ENCODE data around the gene COL6A5. TPM values are rescaled to one million over a fixed set of nuclear protein-coding genes. Genes with fewer than 3 reads are reported as not detected.

COL6A5 gene
- total RNA-seq, 1 experiment from 2014 or later, result 0.32 TPM

- BruUV-seq (replicated peaks), result no TSS peak
- intact Hi-C loops (cut with micrococcal nuclease; ENCODE audit: unreplicated experiment), result no loop called here
- no peak overlapping the region for H3K27ac ChIP-seq (ENCODE audit: low read depth, low read length, poor library complexity, severe bottlenecking)
- ChIA-PET CTCF (no interaction called here), POLR2A (ENCODE audit: low non-redundant PET) (no interaction called here)
- no peaks in the 10 kb centered on the region for H3K36me3 ChIP-seq (ENCODE audit: insufficient read depth, low read length, poor library complexity, severe bottlenecking)
- TF ChIP-seq, protein P1, sequence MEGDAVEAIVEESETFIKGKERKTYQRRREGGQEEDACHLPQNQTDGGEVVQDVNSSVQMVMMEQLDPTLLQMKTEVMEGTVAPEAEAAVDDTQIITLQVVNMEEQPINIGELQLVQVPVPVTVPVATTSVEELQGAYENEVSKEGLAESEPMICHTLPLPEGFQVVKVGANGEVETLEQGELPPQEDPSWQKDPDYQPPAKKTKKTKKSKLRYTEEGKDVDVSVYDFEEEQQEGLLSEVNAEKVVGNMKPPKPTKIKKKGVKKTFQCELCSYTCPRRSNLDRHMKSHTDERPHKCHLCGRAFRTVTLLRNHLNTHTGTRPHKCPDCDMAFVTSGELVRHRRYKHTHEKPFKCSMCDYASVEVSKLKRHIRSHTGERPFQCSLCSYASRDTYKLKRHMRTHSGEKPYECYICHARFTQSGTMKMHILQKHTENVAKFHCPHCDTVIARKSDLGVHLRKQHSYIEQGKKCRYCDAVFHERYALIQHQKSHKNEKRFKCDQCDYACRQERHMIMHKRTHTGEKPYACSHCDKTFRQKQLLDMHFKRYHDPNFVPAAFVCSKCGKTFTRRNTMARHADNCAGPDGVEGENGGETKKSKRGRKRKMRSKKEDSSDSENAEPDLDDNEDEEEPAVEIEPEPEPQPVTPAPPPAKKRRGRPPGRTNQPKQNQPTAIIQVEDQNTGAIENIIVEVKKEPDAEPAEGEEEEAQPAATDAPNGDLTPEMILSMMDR (conservative IDR thresholded peaks at IDR 0.05; ENCODE audit: low read depth, low read length), result no peak
- no peak for DNase-seq (ENCODE audit: low spot score)
- no peaks in the 10 kb centered on the region for H3K9me3 ChIP-seq (ENCODE audit: low read depth, low read length, poor library complexity, severe bottlenecking)
- no peak overlapping the region for H3K4me3 ChIP-seq (ENCODE audit: low read depth, low read length, poor library complexity, severe bottlenecking)
- H3K4me1 ChIP-seq (ENCODE audit: insufficient read depth, low read length, poor library complexity, severe bottlenecking), result no peaks in the 10 kb centered on the region
- peaks cover 60% of the 10 kb centered on the region for H3K27me3 ChIP-seq (replicated peaks; ENCODE audit: insufficient read depth, low read depth, low read length, poor library complexity)
These were observed 79.4 kb downstream of the COL6A5 start for GRCh38 chr3:130424837-130425236.

GRCh38 chr3:130425484-130425883, 80.0 kb downstream of the COL6A5 start:
- Histone ChIP-seq H3K36me3 (ENCODE audit: insufficient read depth, low read length, poor library complexity, severe bottlenecking) (no peaks in the 10 kb centered on the region), H3K27ac (ENCODE audit: low read depth, low read length, poor library complexity, severe bottlenecking) (no peak overlapping the region), H3K4me1 (ENCODE audit: insufficient read depth, low read length, poor library complexity, severe bottlenecking) (no peaks in the 10 kb centered on the region), H3K9me3 (ENCODE audit: low read depth, low read length, poor library complexity, severe bottlenecking) (no peaks in the 10 kb centered on the region), H3K4me3 (ENCODE audit: low read depth, low read length, poor library complexity, severe bottlenecking) (no peak overlapping the region), H3K27me3 (replicated peaks; ENCODE audit: insufficient read depth, low read depth, low read length, poor library complexity) (peaks cover 62% of the 10 kb centered on the region)
- no peak for TF ChIP-seq EZH2 (IDR thresholded peaks at IDR 0.05; ENCODE audit: borderline replicate concordance, low read depth, low read length, poor library complexity, severe bottlenecking)
- TF ChIP-seq, protein P1 (conservative IDR thresholded peaks at IDR 0.05; ENCODE audit: low read depth, low read length), result no peak
- POLR2A ChIA-PET (ENCODE audit: low non-redundant PET), result no interaction called here
- CTCF ChIA-PET, result no interaction called here
- BruUV-seq (replicated peaks), result no TSS peak
- DNase-seq (ENCODE audit: low spot score), result peak; percentile 17
- intact Hi-C loops (cut with micrococcal nuclease; ENCODE audit: unreplicated experiment), result no loop called here

DNA sequence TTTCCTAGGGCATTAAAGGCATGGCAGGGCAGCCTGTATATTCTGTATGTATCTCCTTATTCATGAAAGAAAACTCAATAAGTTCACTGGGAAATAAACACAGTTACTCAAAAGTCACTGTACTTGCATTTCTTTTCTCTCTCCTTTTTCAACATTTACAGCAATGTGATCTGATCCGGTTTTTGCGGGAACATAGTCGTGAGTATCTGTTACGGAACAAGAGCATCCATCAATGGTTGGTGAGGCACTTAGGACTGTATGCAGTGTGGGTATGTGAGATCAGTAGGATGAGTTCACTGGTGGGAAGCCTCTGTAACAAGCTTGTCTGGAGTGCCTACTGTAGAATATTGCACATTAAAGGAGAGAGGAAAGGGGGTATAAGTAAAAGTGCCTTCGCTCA, 80.7 kb downstream of the COL6A5 start:
- no peaks in the 10 kb centered on the region for H3K4me1 ChIP-seq (ENCODE audit: insufficient read depth, low read length, poor library complexity, severe bottlenecking)
- CTCF ChIA-PET, result no interaction called here
- BruUV-seq (replicated peaks), result no TSS peak
- no peak for TF ChIP-seq EZH2 (IDR thresholded peaks at IDR 0.05; ENCODE audit: borderline replicate concordance, low read depth, low read length, poor library complexity, severe bottlenecking)
- intact Hi-C loops (cut with micrococcal nuclease; ENCODE audit: unreplicated experiment), result no loop called here
- peaks cover 62% of the 10 kb centered on the region for H3K27me3 ChIP-seq (replicated peaks; ENCODE audit: insufficient read depth, low read depth, low read length, poor library complexity)
- no peak for DNase-seq (ENCODE audit: low spot score)
- no peaks in the 10 kb centered on the region for H3K36me3 ChIP-seq (ENCODE audit: insufficient read depth, low read length, poor library complexity, severe bottlenecking)
- H3K9me3 ChIP-seq (ENCODE audit: low read depth, low read length, poor library complexity, severe bottlenecking), result no peaks in the 10 kb centered on the region
- POLR2A ChIA-PET (ENCODE audit: low non-redundant PET), result interaction anchor here (0.6 kb wide), 1 partner anchor 34 kb away, joined by 3 read pairs; no protein-coding TSS in a partner anchor
- H3K27ac ChIP-seq (ENCODE audit: low read depth, low read length, poor library complexity, severe bottlenecking), result no peak overlapping the region
- H3K4me3 ChIP-seq (ENCODE audit: low read depth, low read length, poor library complexity, severe bottlenecking), result no peak overlapping the region

All from A673 (cell line).